Activated T-helper 17 cell treated with anti-CD3 and anti-CD28 coated beads, Interleukin-2, amount 50 U/mL, for 72 hours (primary cell): ENCODE measurements around the gene TRIP13. TPM values are rescaled to one million over a fixed set of nuclear protein-coding genes. Genes with fewer than 3 reads are reported as not detected.
"Not testable (repeated sequence)": the region's sequence is repeated elsewhere in the genome, so short reads cannot be mapped to it uniquely, and the experiment has no call there.

Experiments
- ATAC-seq: fragments of 150-1000 bp; cut with Tn5 transposase; replicated peaks from 2 replicates; pipeline ENCODE4 v1.10.0; 2021; ENCODE audit warnings: mild to moderate bottlenecking, moderate library complexity
- H3K27ac Mint-ChIP-seq: one replicate; pipeline ENCODE4 v1.8.0; 2022; ENCODE audit warnings: mixed read lengths
- H3K27me3 Mint-ChIP-seq: one replicate; pipeline ENCODE4 v1.8.0; 2022; ENCODE audit warnings: mixed read lengths
- H3K36me3 Mint-ChIP-seq: one replicate; pipeline ENCODE4 v1.8.0; 2022; ENCODE audit warnings: low read depth, mild to moderate bottlenecking, mixed read lengths
- H3K4me1 Mint-ChIP-seq: one replicate; pipeline ENCODE4 v1.8.0; 2022; ENCODE audit warnings: mixed read lengths
- H3K4me3 Mint-ChIP-seq: one replicate; pipeline ENCODE4 v1.8.0; 2022; ENCODE audit warnings: mild to moderate bottlenecking, mixed read lengths
- H3K9me3 Mint-ChIP-seq: one replicate; pipeline ENCODE4 v1.8.0; 2022; ENCODE audit warnings: mixed read lengths
- total RNA-seq, 2 donors: library from RNA; stranded (reverse); gene quantifications; one replicate each; pipeline ENCODE4 v1.2.3, GENCODE V29; 2022

The TRIP13 gene
- total RNA-seq, 2 donors from 2014 or later, result 18.3 to 45.0 TPM

GRCh38 chr5:909994-910768 is 17.5 kb downstream of the TRIP13 start:
- no peak overlapping the region for H3K4me3 Mint-ChIP-seq
- no peaks in the 10 kb centered on the region for H3K27me3 Mint-ChIP-seq
- peaks cover 13% of the 10 kb centered on the region for H3K4me1 Mint-ChIP-seq
- H3K9me3 Mint-ChIP-seq, result no peaks in the 10 kb centered on the region
- peak overlapping the region; percentile 98 for H3K27ac Mint-ChIP-seq
- H3K36me3 Mint-ChIP-seq, result peaks cover 53% of the 10 kb centered on the region
- ATAC-seq, result no peak

- Mint-ChIP-seq H3K4me1 (peaks cover 13% of the 10 kb centered on the region), H3K4me3 (no peak overlapping the region), H3K9me3 (no peaks in the 10 kb centered on the region), H3K36me3 (peaks cover 47% of the 10 kb centered on the region), H3K27ac (peak overlapping the region; percentile 98), H3K27me3 (no peaks in the 10 kb centered on the region)
- ATAC-seq, result no peak
Measured at GRCh38 chr5:910769-911160, 18.1 kb downstream of the TRIP13 start.

- Mint-ChIP-seq H3K9me3 (no peaks in the 10 kb centered on the region), H3K27me3 (no peaks in the 10 kb centered on the region), H3K27ac (peak overlapping the region; percentile 98), H3K36me3 (peaks cover 43% of the 10 kb centered on the region), H3K4me1 (peaks cover 13% of the 10 kb centered on the region), H3K4me3 (peak overlapping the region; percentile 9)
- ATAC-seq, result no peak
Measured at GRCh38 chr5:911601-912000, 18.9 kb downstream of the TRIP13 start.

GRCh38 chr5:912280-913091 is 19.8 kb downstream of the TRIP13 start:
- Mint-ChIP-seq H3K9me3 (no peaks in the 10 kb centered on the region), H3K27ac (peak overlapping the region; percentile 98), H3K36me3 (peaks cover 40% of the 10 kb centered on the region), H3K4me3 (peak overlapping the region; percentile 78), H3K4me1 (peaks cover 13% of the 10 kb centered on the region), H3K27me3 (no peaks in the 10 kb centered on the region)
- peak; percentile 95 for ATAC-seq

- peak overlapping the region; percentile 98 for H3K27ac Mint-ChIP-seq
- no peaks in the 10 kb centered on the region for H3K9me3 Mint-ChIP-seq
- ATAC-seq, result no peak
- H3K27me3 Mint-ChIP-seq, result no peaks in the 10 kb centered on the region
- H3K4me1 Mint-ChIP-seq, result peaks cover 13% of the 10 kb centered on the region
- peaks cover 36% of the 10 kb centered on the region for H3K36me3 Mint-ChIP-seq
- peak overlapping the region; percentile 78 for H3K4me3 Mint-ChIP-seq
Measured at GRCh38 chr5:914174-914573, 21.5 kb downstream of the TRIP13 start.

- Mint-ChIP-seq H3K36me3 (peaks cover 36% of the 10 kb centered on the region), H3K27ac (peak overlapping the region; percentile 98)
Measured at GRCh38 chr5:914612-915011, 21.9 kb downstream of the TRIP13 start.

GRCh38 chr5:915346-915745 is 22.7 kb downstream of the TRIP13 start:
- H3K9me3 Mint-ChIP-seq, H3K27ac Mint-ChIP-seq, H3K4me3 Mint-ChIP-seq, ATAC-seq, H3K27me3 Mint-ChIP-seq: not testable (repeated sequence)
- H3K4me1 Mint-ChIP-seq, result peaks cover 13% of the 10 kb centered on the region
- peaks cover 36% of the 10 kb centered on the region for H3K36me3 Mint-ChIP-seq

More at GRCh38 chr5:914612-915011, 21.9 kb downstream of the TRIP13 start:
- Mint-ChIP-seq H3K4me3 (no peak overlapping the region), H3K4me1 (peaks cover 13% of the 10 kb centered on the region), H3K27me3 (no peaks in the 10 kb centered on the region), H3K9me3 (no peaks in the 10 kb centered on the region)
- ATAC-seq, result no peak

- no peaks in the 10 kb centered on the region for H3K27me3 Mint-ChIP-seq
- ATAC-seq, result no peak
- peaks cover 36% of the 10 kb centered on the region for H3K36me3 Mint-ChIP-seq
- no peak overlapping the region for H3K27ac Mint-ChIP-seq
- peaks cover 13% of the 10 kb centered on the region for H3K4me1 Mint-ChIP-seq
- no peaks in the 10 kb centered on the region for H3K9me3 Mint-ChIP-seq
- H3K4me3 Mint-ChIP-seq, result no peak overlapping the region
Measured at GRCh38 chr5:915946-916345, 23.3 kb downstream of the TRIP13 start.

GRCh38 chr5:916441-917293 is 24.0 kb downstream of the TRIP13 start:
- Mint-ChIP-seq H3K4me3 (no peak overlapping the region), H3K4me1 (peaks cover 13% of the 10 kb centered on the region), H3K27ac (no peak overlapping the region), H3K36me3 (peaks cover 36% of the 10 kb centered on the region), H3K27me3 (no peaks in the 10 kb centered on the region), H3K9me3 (no peaks in the 10 kb centered on the region)
- ATAC-seq, result no peak

- not testable (repeated sequence) for H3K4me1 Mint-ChIP-seq, H3K9me3 Mint-ChIP-seq, H3K27me3 Mint-ChIP-seq, H3K4me3 Mint-ChIP-seq, ATAC-seq
- peaks cover 18% of the 10 kb centered on the region for H3K36me3 Mint-ChIP-seq
- peak overlapping the region; percentile 42 for H3K27ac Mint-ChIP-seq
Measured at GRCh38 chr5:918717-919116, 26.0 kb downstream of the TRIP13 start.

- no peaks in the 10 kb centered on the region for H3K27me3 Mint-ChIP-seq
- peaks cover 11% of the 10 kb centered on the region for H3K36me3 Mint-ChIP-seq
- ATAC-seq, result no peak
- no peak overlapping the region for H3K4me3 Mint-ChIP-seq
- no peak overlapping the region for H3K27ac Mint-ChIP-seq
- H3K4me1 Mint-ChIP-seq, result peaks cover 6% of the 10 kb centered on the region
- H3K9me3 Mint-ChIP-seq, result no peaks in the 10 kb centered on the region
Measured at GRCh38 chr5:919356-920000, 26.8 kb downstream of the TRIP13 start.

- Mint-ChIP-seq H3K9me3 (no peaks in the 10 kb centered on the region), H3K27me3 (no peaks in the 10 kb centered on the region), H3K27ac (no peak overlapping the region), H3K36me3 (peaks cover 4% of the 10 kb centered on the region), H3K4me3 (no peak overlapping the region), H3K4me1 (peaks cover 6% of the 10 kb centered on the region)
- ATAC-seq, result no peak
Measured at GRCh38 chr5:920321-920720, 27.6 kb downstream of the TRIP13 start.

GRCh38 chr5:921456-922435 is 29.1 kb downstream of the TRIP13 start:
- Mint-ChIP-seq H3K27ac (peak overlapping the region; percentile 12), H3K4me3 (no peak overlapping the region), H3K36me3 (peaks cover 4% of the 10 kb centered on the region), H3K27me3 (peaks cover 12% of the 10 kb centered on the region), H3K9me3 (no peaks in the 10 kb centered on the region), H3K4me1 (peaks cover 12% of the 10 kb centered on the region)
- no peak for ATAC-seq
